ENCODE data around the gene RAB3IL1.

DNA sequence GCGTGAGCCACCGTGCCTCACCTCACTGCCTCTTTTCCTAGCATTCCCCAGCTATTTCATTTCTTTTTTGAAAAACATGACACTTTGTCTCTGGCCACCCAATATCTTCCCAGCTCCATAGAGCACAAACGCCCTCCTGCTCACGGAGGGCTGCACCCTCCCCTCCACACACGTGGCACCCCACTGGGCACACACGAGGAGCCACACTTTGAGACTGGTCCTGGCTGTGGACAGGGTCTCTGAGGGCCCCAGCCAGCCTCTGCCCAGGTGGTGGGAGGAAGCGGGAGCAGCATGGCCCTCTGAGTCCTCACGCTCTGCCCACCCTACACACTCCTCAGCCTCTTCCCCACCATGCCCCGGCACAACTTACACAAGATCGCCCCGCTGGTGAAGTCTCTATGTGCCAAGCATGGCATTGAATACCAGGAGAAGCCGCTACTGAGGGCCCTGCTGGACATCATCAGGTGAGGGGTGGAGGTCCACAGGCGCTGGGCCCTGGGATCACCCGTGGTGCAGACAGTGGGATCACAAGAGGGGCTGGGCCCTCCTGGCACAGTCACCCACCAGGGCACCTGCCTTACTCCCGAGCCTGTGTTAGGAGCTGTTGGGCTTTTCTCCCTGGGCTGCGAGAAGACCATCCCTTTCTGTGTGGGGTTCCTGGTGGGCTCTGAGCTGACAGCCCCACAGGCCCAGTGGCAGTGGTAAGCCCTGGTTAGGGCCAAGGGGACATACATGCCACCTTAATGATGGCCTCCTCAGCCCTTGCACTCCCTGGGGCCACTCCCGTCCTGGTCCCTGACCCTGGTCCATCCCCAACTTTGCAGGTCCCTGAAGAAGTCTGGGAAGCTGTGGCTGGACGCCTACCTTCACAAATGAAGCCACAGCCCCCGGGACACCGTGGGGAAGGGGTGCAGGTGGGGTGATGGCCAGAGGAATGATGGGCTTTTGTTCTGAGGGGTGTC is 52.3 kb downstream of the RAB3IL1 start:
- no peak for TF ChIP-seq POLR2AphosphoS2 (IDR thresholded peaks at IDR 0.05; ENCODE audit: low read length)
- no peak for TF ChIP-seq POLR2A (conservative IDR thresholded peaks at IDR 0.05)

All from K562 (cell line).